HuH-7 (cell line): ENCODE measurements around the gene HNRNPC.

Source experiments
- DNase-seq: peaks from one replicate; pipeline ENCODE4 v3.0.0; 2011; ENCODE audit warnings: low spot score

The HNRNPC gene

DNA sequence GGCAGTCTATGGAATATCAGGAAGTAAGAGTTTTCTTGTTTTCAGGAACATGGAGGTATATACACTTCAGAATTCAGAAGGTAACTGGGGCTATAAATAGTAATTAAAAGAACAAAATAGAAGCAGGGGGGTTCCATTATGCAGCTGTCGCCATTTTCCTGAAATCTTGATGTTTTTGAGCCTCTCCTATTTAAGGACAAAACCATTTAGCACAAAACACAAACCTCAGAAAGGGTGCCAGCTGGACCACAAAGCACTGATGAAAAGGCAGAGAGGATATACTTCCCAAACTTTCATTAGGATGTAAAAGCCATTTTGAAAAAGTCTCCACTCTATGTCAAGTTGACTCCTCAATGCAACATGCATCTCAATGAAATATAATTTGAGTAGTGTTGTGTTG lies 59.2 kb downstream of the HNRNPC start:
- DNase-seq = no peak

DNA sequence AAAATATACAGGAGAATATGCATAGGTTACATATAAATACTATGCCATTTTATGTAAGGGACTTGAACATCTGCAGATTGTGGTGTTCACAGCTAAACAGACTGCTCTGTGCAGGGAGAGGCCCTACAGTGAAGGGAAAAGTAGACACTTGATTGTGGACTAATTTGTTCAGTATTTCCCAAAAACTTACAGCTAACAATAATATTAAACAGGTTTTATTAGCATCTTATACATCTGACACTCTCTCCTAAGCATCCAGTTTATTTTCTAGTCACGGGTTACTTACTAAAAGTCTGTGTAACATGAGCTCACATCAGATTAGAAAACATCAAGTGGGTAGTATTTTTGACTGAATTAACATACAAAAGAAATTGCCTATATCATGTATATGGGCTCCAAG lies 60.1 kb downstream of the HNRNPC start:
- DNase-seq = no peak

DNA sequence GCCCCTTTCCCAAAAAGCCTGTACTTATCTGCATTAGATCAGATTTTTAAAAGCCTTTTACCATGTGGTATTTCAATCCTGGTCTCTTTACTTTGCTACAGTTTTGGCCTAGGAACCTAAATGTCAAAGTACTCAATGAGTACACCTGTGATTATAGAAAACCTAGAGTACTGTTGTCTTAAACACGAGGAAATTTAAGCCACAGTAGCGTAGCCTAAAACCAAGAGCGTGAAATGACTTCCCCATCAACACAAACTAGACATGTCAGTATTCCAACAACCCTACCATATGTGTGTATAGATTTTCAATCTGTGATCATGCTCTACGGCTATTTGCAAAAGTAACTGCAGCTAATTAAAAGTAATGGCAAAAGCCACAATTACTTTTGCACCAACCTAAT lies 60.7 kb downstream of the HNRNPC start:
- no peak for DNase-seq

DNA sequence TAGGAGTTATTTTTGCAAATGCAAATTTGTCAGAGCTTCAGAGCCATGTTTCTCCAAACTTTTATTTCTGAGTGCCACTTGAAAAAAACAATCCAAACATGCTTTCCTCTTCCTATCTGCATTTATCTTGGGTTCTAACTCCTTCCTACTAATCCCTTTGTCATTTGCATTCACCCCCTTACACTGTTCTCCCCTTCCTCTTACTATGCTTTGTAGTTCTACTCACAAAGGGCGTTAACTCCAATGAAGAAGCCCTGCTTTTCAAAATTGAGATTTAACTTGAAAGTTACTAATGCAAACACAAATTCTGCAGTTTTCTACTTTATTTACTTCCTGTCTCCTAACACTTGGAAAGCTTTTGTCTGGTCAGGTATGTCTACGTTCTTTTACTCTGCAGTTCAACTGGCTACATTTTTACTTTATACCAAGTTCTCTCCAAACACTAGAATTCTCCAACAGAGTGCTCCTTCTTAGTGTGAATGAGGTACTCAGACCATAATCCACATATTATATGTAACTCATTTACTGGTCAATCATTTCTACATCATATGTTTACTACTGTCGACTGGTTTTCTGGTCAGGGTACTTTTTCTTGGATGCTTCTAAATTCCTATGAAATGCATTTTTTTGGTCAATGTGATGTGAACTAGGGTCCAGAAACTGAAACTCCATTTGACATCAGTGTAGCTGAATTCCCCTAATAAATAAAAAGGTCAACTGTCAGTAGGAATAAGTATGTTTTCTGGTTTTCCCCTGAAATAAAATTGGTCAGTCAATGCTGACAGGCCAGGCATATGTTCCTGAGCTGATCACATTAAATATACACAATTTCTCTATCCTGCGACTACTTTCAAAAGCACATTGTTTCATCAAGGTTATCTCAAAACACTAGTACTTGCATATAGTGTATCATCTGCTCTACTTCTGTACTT lies 62.2 kb downstream of the HNRNPC start:
- DNase-seq = no peak

DNA sequence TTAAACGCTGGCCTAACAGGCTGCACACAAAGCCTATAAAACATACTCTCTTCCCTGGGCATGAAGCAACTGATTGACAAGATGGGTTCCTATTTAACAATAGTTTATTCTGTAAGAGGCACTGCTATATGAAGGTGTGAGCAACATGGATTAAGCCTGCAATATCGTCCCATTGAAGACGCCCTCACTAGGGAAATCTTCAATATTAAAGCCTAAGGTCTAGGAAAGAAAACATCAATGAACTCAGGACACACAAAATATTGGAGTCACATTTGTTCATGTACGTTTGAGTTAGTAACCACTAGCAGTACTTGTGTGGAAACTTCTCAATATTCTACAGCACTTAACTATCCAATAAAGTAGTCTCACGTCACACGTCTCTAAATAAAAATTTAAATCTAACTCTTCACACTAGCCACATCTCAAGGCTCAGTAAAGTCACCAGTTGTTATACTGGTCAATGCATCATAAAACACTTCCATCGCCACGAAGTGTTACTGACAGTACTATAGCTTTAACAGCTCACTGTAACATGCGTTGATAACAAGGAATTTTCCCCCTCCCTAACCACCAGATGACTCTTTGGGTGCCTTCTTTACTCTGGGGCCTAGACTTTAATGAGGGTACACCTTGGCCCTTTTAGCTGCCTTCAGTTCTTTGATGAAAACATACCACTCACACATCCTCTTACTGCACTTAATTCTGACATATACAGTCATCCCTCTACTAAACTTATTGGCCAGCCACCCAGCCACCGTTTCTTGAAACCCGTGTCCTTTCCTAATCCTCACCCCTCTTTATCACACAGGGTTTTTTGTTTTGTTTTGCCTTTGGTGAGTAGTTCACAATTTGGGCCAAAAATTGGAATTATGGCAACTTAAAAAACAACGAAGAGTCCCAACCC lies 63.3 kb downstream of the HNRNPC start:
- DNase-seq = no peak

DNA sequence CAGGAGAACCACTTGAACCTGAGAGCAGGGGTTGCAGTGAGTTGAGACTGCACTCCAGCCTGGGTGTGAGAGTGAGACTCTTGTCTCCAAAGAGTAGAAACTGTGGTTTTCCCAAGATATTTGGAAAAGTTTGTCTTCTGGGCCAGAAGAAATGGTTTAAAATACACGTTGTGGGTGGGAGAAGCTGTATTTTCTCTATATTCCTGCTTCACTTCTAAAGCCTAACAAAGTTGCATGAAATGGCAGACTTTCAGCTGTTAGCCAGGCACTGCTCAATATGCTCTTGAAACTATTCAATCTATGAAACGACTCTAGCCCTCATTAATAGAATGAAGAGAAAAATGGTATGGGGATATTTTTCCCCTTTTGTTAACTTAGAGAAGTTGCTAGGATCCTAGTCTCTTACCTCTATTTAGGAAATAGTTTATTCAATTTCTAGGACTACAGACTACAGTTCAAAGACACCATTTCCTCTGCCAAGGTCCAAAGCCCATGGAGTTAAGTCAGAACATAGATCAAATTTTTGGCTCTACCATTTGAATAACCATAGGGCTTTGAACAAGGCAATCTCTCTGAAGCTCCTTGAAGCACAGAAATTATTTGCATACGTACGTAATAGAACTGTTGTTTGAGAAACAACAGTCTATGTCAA lies 64.1 kb downstream of the HNRNPC start:
- no peak for DNase-seq

DNA sequence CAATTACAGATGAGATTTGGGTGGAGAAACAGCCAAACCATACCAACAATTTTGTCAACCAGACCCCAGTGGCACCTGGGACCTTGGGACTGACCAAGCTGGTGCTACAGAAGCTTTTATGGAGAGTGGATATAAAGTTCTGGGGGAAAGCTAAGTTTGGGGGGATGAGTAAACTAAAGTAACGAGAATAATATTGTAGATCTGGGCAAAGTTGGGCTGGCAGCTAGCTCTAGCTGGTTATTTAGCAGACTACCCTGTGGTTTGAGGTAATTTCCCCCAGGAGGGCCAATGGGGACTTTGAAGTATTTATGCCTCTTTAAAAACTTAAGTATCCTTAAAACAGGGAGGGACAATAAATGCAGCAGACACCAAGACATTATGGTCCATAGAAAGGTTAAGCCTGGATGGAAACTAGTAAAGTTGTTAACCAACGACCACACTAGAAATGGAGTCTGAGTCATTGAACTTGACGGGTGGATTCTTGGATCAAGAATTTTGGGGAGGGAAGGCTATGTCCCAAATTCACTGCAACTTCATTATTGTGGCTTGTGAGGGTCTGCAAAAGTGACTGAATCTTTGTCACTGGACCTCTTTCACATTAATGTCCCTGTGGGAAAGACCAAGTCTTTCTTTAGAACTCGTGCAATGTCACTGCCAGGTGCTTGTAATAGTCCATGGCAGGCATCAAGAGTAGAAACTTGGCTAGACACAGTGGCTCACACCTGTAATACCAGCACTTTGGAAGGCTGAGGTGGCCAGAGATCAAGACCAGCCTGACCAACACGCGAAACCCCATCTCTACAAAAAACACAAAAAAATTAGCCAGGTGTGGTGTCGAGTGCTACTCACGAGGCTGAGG lies 64.8 kb downstream of the HNRNPC start:
- DNase-seq = no peak

DNA sequence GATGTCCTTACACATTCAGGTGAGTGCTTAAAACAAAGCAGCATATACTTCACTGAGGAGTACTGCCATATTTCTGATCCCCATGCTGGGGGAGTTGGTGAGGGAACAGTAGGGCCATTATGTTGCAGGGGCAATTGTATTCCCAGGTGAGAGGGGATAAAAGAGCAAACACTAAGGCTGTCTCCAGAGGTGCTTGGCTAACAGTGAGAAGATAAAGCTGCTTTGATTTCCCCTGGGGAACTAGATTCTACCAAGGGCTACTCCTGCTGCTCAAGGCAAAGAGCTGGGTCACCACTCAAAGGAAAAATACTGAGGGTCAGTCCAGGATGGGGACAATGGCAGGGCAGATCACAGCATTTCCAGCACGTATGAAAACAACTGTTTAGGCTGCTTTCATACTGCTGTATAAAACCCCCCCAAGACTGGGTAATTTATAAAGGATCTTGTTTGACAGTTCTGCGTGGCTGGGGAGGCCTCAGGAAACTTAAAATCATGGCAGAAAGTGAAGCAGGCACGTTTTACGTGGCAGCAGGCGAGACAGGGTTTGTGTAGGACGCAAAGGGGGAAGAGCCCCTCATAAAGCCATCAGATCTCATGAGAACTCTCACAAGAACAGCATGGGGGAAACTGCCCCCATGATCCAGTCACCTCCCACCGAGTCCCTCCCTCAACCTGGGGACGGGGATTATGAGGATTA lies 65.6 kb downstream of the HNRNPC start:
- peak; percentile 7 for DNase-seq

DNA sequence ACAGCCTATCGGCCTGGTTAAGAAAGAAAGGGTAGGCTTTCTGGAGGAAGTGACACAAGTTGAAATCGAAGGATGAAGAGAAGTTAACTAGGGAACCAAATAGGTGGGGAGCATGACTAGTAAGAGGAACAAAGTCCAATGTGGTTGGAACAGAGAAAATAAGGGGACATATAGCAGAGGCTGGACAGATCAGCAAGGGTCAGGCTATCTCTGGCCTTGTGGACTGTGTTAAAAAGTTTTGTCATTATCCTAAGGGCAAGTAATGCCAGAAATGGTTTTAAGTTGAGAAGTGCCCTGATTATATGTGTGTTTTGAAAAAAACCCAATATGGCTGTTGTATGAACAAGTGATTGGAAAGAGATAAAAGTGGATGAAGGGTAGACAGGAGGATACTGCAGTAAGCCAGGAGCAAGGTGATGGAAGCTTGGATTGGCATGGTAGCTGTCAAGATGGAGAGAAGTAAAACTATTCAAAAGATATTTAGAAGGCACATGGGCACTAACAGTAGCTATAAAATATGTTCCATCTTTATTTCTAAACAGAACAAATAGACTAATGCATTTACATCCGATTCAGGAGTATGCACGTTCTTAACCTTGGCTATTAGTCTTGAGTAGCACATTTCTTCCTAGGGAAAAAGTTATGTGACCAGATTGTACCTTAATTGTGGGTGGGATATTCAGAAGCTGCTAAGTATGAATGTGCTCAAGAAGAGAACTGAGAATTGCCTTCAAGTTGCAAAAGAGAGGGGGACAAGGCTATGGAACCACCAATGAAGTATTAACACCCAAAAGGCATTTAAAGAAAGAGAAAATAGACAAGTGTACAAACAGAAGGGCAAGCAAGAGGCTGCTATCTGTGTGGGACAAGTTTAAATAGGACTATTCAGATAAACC lies 66.5 kb downstream of the HNRNPC start:
- DNase-seq = no peak

DNA sequence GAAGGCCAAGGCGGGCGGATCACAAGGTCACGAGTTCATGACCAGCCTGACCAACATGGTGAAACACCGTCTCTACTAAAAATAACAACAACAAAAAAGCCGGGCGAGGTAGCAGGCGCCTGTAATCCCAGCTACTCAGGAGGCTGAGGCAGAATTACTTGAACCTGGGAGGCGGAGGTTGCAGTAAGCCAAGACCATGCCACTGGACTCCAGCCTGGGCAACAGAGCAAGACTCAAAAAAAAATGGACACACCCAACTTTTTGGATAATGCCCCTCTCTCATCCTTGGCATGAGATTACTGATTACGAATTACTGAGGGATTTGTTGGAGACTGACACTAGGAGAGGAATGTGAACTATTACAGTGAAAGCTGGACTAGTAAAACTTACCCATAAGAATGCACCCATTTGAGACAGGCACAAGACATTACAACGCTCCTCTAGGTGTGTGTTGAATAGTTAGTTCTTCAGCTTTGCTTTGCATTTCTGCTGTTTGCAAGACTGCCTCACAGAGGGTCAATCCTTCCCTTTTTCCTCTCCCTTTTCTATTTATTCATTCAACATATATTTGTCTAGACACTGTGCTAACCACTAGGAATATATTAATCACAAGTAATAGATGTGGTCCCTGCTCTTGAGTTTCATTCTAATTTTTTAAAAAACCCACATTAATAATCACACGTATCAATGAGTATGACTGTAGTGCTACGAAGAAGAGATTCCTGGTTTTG lies 67.3 kb downstream of the HNRNPC start:
- DNase-seq = no peak

DNA sequence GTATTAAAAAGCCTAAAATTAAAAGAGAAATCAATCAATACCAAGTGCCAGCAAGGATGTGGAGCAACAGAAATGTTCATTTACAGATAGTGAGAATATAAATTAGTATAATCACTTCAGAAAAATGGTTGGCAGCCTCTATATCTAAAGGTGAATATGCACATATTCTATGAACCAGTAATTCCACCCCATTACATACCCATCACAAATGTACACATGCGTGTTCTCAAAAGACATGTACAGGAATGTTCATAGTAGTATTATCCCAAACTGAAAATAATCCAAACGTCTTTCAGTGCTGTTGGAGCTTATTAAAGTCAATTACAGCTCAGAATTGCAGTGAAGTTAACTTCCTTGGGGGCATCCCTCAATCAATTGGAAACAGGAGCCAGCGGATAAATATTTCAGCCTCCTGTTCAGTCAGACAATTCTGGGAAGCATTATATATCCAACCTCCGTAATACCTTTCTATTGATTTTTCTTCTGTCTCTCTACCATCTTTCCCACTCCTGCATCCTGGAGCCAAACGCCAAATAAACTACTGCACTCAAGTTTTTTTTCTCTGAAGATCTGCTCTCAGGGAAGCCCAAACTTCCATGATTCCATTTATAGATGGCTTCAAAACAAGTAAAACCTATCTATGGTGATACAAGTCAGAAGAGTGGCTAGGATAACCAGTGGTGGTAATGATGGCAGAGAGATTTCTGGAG lies 68.3 kb downstream of the HNRNPC start:
- no peak for DNase-seq

DNA sequence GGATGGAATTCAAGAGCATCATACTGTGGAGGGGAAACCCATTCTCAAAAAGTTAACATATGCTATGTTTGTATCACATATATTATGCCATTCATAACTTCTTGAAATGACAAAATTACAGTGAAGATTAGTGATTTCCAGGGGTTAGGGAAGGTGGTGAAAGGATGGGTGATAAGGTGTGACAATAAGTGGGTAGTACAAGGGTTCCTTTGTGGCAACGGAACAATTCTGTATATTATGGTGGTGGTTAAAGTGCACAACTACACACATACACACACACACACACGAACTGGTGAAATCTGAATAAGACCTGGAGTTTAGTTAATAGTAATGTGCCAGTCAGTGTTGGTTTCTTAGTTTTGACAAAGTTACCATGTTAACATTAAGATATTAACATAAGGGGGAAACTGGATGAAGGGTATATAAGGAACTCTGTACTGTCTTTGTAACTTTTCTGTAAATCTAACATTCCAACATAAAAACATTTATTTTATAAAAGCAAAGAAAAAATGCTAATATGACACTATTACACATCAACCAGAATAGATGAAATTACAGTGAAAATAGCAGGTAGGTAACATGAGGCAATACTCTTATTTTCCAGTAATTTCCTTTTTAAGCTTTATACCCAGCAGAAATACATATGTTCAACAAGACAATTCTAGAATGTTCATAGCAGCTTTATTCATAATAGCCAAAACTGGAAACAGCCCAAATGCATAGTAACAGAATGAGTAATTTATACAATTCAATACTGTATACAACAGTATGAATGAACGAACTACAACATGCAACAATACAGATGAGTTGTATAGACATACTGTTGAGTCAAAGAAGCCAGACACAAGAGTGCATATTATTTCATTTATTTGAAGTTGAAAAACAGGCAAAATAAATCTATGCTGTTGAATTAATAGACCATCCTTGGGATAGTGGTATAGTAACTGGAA lies 69.4 kb downstream of the HNRNPC start:
- no peak for DNase-seq

DNA sequence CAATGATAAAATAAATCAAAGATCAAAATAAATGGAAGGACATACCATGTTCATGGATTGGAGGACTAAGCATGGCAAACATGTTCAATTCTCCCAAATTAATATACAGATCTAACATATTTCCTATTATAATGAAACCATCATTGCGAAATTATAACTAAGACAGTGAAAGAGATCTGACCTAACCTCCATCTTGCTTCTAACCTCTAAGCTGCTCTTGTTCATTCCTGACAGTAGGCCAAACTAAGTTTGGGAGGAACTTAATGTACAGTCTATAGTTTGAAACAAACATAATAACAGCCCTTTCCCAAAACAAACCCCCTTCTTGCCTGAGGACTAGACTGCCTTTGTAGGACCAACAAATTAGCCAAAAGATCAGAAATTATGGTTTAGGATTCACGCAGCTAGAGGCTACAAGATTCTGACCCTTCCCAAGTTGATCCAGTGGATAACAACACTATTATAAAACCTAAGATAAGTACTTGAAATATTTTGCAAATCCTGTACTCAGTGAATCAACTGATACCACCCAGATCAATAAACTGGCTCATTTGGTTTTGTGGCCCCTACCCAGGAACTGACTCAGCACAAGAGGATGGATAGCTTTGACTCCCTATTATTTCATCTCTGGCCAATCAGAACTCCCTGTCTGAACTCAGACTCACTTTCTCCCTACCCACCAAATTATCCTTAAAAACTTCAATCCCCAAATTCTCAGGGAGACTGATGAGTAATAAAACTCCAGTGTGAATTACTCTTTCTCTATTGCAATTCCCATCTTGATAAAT lies 71.6 kb downstream of the HNRNPC start:
- no peak for DNase-seq

DNA sequence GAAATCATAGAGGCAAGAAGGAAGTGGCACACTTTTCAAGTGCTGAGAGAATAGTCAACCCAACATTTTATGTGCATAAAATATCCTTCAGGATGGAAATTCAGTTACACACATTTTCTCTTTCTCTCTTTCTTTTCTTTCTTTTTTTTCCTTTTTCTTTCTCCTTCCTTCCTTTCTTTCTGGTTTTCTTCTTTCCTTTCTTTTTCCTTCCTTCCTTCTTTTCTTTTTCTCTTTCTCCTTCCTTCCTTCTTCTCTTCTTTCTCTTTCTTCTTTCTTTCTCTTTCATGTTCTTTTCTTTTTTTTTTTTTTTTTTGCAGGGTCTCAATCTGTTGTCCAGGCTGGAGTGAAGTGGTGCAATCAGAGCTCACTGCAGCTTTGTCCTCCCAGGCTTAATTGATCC lies 74.6 kb downstream of the HNRNPC start:
- DNase-seq = no peak

DNA sequence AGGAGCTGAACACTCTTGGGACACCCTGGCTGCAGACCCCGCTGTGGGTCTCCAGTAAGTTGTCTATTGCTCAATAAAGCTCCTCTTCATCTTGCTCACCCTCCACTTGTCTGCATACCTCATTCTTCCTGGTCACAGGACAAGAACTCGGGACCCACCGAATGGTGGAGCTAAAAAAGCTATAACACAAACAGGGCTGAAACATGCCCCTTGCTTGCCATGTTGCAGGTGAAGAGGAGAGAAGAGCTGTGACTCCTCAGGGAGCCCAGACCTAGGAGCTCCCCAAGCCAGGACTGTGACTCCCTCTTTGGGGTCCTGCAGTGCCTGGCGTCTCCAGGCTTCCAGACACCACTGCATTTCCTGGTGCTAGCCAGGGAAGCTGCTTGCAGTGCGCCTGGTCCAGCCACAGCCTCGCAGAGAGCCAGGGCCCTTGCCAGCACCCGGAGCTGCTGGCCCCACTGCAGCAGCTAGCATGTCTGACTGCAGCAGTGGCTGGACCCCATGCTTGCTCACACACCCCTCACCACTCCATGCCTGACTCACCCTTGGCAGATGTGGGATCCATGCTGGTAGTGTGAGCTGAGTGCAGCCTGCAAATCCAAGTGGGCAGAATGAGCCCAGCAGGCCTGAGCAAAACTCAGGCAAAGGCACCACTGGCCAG lies 76.2 kb downstream of the HNRNPC start:
- DNase-seq = no peak

DNA sequence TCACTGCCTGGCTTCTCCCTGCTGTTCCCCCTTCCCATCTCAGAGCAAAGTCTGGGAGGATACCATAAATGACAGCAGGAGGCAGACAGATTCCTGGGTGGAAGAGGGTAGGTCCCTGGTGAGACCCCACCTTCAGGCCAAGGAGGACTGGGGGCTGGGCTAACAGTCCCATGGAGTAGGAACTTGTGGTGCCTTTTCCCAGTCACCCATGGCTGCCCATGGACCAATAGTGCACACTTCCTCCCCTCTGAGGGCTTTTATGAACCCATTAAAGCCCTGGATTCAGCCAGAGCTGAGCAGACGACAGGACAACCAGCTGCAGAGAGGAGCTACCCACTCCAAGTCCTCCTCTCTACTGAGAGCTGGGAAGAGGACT lies 76.8 kb downstream of the HNRNPC start:
- no peak for DNase-seq
